HG03280 (cell line): ENCODE data around the gene IL20RB.
A peak's percentile ranks its signal among the peaks of the same experiment; 100 is the strongest.
"Not testable (repeated sequence)": the region's sequence is repeated elsewhere in the genome, so short reads cannot be mapped to it uniquely, and the experiment has no call there.

Experiments used
- ATAC-seq: cut with Tn5 transposase; IDR thresholded peaks from one replicate; pipeline ENCODE4 v1.9.1; 2021; ENCODE audit warnings: mild to moderate bottlenecking, moderate library complexity; ENCODE audit not compliant: unreplicated experiment

Gene IL20RB

DNA sequence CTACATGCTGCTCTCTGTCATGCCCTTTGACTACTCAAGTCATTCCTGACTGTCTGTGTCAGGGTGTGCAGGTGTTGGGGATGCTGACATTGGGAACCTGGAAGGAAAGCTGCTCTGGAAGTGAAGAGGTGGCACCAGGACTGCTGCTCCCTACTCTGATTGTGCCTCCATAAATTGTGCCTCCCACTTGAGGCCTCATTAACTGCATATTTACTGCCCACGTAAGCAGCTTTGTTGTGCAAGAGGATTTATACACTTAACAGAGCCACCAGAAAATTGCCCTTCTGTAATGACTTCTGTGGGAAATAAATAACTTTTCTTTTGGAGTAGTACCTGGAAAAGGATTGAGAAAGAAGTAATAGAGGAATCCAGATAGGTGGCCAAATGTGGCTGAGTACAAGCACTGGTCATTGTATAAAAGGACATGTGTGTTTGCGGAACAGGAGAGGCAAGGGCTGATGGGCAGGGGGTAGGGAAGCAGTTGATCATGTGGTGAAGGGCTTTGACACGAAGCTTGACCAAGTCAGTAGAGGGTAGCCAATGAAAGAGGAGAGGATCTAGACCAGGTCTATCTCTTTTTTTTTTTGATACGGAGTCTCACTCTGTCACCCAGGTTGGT, 24.8 kb downstream of the IL20RB start:
- ATAC-seq = no peak

DNA sequence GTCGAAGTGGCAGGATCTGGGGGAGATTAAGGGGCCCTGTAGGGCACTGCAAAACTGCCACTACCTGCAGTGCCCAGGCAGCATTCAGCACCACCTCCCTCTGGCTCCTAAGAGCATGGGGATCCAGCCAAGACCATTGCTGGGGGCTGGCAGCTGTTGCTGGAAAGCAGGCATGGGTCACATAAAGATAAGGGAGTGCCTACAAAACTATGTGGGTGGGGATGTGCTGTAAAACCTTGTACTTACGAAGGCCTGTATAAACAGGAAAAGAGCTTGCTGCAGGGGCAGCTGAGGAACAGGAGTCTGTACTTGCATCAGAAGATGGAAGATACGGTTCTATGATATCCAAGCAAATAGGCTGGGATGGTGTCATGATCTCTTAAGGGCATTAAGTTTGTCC, 27.1 kb downstream of the IL20RB start:
- no peak for ATAC-seq

DNA sequence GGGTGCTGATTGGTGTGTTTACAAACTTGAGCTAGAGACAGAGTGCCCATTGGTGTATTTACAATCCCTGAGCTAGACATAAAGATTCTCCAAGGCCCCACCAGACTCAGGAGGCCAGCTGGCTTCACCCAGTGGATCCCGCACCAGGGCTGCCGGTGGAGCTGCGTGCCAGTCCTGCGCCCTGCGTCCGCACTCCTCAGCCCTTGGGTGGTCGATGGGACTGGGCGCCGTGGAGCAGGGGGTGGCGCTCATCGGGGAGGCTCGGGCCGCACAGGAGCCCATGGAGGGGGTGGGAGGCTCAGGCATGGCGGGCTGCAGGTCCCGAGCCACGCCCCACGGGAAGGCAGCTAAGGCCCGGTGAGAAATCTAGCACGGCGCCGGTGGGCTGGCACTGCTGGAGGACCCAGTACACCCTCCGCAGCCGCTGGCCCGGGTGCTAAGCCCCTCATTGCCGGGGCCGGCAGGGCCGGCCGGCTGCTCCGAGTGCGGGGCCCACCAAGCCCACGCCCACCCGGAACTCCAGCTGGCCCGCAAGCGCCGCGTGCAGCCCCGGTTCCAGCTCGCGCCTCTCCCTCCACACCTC, 29.7 kb downstream of the IL20RB start:
- ATAC-seq = not testable (repeated sequence)

DNA sequence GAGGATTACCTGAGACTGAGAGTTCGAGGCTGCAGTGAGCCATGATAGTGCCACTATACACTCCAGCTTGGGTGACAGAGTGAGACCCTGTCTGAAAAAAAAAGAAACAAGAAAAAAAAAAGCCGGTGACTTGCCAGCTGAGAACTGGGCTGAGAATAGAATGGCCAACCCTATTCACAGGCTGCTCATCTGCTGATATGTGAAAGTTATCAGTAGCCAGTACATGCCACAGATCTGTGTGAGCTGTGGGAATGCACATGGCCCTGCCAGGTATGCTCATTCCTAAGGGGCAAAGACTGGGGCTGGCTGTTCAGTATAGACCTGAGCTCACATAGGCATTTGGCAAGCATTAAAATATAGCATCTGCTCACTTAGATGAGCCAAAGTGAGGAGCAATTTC, 30.9 kb downstream of the IL20RB start:
- no peak for ATAC-seq

DNA sequence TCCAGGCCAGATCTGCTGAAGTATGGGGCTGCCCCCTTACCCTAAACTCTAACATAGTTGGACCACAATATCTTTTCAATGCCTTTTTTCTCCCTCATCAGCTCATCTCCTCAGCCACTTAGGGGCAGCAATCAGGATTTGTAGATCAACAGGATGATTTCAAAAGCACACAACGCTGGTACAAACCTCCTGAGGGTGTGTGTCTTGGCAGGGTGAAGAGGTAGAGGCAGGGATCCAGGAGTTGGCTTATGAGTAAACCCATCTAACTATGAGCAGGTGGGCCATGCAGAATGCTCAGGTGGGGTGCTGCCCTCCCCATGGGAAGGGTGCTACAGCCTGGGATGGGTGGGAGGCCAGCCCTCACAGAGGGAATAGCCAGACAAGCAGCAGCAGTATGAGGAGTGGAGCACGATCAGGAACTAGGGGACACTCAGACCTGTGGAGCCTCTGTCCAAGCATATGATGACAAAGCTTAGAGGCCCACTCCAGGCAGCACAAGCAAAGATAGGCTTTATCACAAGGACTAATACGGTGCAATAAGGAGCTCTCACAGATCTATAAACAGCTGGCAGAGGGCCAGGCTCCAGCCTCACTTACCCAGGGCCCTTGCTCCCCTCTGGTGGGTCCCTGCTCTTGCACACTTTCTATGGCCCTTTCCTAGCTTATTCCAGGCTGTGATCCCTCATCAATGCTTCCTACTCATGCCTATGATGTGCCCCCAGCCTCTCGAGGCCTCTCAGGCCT, 32.2 kb downstream of the IL20RB start:
- ATAC-seq = no peak

DNA sequence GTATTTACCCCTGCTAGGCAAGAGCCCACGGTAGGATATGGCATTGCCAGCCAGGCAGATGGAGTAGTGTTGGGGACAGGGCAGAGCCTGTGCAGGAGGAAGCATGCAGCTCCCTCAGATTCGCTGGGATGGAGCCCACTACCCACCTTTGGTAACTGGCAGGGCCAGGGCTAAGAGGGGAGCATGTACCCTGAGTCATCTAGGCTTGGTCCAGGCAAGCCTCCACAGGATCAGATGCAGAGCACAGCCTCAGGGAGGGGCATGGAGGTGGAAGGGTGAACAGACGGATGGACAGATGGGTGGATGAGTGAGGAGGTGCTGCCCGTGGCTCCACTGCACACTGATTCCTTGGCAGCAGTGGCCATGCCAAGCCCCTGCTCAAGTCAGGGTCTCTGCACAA, 33.0 kb downstream of the IL20RB start:
- ATAC-seq = no peak

DNA sequence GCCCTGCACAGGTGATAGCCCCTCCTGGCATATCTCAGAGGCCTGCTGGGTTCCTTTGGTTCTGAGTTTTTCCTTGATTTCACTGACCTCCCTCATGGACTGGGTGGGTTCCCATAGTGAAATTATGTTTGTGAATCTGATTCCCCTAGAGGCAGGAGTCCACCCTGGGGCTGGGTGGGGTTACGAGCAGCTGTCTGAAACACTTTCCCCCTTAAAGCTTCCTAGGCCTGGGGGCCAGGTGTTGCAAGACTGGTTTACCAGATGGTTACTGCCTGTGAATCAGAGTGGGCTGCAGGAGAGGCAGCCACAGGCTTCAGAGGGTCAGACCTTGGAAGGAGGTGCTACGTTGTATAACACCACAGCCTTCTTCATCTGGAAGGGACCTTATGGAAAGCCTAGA, 34.3 kb downstream of the IL20RB start:
- no peak for ATAC-seq

DNA sequence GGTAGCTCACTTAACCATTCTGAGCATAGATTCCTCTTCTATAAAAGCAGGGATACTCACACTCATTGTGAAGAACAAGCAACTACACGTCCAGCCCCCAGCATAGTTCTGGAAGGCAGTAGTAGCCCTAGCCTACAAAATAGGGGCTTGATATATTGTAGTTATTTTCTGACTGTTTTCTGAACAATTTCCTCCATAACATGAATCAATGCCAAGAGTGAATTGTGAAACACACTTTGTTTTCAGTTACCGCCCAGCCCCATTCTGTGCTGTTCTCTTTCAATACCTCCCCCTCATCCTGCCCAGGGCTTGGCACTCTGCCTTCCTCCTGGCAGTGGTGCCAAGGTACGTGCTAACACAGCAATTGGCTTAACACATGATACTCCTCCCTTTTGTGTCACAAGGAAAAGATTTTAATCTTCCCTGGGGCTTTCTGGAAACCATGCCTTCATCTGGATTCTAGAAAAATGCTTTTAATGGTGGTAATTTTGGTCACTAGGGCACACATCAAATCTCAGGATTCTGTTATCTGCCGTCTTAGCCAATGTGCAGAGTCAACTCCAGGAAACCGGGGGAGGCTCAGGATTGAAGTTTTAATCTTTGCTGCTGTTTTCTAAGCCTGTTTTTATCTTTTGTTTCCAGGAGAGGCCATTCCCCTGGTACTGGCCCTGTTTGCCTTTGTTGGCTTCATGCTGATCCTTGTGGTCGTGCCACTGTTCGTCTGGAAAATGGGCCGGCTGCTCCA, 37.2 kb downstream of the IL20RB start:
- ATAC-seq = no peak

DNA sequence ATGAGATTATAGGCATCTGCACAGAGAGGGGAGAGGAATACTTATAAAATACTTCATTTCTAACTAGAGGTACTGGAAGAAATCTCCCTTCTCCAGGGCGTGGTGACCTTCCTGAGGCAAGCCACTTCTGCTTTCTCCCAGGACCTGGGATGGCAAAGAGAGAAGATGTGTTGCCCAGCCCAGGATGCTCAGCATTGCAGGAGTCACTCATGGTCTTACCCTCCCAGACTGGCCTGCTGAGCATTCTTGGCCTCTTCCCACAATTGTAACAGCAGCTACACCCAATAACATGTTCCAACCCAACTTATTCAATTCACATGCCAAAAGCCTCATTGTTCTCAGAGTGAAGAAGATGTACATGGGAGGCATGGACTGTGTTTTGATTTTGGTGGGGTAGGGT, 37.9 kb downstream of the IL20RB start:
- ATAC-seq = no peak

DNA sequence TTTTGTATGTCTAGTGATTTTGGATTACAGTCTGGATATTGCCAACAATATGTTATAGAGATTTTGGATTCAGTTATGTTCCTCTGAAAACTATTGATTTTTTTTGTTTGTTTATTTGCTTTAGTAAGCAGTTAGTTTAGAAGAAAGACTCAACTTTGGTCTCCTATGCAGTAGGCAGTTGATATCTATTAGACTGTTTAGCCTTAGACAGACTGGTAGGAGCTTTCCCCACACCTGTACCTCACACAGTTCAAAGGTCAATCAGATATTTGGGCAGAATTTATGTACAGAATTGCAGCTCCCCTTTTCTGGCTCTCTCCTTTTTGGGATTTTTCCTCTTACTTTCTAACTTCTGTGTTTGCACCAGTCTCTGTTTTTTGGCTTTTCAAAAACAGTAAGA, 42.3 kb downstream of the IL20RB start:
- ATAC-seq = no peak

DNA sequence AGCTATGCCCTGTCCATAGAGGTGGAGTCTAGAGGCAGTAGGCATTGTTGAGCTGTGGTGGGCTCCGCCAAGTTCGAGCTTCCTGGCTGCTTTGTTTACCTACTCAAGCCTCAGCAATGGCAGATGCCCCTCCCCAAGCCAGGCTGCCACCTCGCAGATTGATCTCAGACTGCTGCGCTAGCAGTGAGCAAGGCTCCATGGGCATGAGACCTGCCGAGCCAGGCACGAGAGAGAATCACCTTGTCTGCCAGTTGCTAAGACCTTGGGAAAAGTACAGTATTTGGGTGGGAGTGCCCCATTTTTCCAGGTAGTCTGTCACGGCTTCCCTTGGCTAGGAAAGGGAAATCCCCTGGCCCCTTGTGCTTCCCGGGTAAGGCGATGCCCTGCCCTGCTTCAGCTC, 49.6 kb downstream of the IL20RB start:
- ATAC-seq = not testable (repeated sequence)

DNA sequence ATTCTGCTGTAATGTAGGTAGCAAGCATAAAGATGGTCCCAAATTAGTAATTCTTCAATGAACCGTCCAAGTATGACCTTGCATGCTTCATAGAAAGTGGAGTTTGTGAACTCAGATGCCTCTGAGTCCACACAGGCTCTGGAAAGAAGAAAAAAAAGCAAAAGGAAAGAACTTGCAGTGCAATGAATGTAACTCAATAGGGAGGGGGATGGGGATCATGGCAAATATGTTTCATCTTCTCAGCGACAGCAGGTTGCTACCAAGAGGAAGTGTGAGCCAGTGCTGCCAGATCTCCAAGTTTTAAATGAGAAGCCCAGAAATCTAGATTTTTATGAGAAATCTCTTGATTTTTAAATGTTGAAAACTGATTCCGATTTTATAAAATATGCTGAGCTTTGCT, 50.3 kb downstream of the IL20RB start:
- ATAC-seq = no peak

DNA sequence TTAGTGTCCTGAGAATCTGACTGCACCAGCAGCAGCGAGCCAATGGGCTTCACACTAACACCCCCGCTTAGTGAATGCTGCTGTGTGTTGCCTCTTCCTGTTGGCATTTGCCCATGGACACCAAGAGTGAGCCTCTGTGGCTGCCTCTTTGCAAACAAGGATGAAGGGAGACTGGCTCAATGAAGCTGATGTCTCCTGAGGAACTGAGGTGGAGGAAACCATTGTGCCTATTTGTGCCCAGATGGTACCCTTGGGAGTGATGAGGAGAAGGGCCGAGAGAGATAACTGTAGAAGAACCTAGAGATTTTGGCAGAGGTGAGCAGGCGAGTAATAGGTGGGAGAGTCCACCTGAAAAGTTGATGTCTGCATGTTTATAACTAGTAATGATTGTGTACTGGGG, 51.2 kb downstream of the IL20RB start:
- no peak for ATAC-seq

DNA sequence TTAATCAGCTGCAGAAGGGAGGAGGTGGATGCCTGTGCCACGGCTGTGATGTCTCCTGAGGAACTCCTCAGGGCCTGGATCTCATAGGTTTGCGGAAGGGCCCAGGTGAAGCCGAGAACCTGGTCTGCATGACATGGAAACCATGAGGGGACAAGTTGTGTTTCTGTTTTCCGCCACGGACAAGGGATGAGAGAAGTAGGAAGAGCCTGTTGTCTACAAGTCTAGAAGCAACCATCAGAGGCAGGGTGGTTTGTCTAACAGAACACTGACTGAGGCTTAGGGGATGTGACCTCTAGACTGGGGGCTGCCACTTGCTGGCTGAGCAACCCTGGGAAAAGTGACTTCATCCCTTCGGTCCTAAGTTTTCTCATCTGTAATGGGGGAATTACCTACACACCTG, 52.4 kb downstream of the IL20RB start:
- no peak for ATAC-seq

DNA sequence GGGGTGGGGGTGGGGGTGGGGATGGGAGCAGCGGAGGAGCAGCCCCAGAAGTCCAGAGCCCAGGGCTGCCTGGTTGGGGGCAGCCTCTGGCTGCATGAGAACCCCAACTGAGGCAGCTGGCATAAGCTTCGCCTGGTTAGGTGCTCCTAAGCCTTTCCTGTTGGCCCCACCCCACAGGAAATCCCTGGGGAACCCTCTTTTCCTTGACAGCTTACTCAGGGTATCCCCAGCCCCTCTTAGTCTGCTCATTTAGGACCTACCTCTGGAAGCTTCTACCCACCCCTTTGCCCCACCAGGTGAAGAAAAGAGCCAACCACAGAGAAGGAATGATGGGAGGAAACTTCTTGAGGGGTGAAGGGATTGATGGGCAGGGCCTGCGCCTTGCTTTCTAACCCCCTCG, 53.4 kb downstream of the IL20RB start:
- ATAC-seq = no peak

DNA sequence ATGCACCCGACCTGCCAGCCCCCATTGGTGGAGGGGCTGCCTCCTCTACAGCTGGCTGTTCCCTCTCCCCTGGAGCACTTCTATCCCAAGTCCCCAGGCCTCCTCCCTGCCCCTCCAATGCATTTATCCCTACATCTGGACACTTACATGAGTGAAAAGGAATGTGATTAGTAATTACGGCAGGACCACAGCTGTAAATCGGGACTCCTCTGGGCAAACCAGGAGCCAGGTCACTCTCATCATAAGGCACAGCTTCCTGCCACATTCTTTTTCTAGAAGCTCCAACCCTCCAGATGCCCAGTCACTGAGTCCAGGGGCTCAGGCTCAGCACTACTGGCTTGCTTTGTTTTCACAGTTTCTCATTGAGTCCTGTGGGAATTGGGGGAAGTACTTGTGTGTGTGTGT, 54.3 kb downstream of the IL20RB start:
- ATAC-seq = no peak

DNA sequence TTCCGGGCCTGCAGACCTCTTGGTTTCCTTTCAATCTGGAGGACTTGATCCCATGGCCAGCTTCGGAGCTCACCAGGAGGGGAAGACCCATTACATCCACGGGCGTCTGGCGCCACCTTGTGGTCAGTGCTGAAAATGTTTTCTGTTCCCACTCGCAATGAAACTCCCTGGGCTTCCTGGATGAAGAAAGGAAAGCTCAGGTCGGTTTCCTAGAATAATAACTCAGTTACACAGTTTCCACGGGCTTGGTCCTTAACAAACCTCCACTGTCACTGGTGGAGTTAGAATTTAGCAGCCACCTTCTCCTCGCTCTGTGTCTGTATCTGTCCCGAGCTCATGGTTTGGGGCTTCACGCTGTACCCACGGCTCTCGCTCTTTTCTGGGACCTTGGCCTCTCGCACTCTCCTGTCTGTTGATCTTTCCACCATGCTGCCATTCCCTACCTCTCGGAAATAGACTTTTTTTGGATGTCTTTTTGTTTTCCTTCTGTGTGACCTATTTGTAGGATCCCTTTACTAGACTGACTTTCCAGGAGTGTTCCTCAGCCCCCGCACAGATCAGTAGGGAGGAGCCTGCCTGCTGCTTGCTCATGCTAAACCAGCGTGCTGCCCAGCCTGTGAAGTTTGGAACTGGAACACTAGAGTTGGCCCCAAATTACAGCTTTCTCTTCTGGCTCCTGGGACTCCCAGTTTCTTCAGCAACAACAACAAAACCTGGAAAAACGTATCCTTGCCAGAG, 56.3 kb downstream of the IL20RB start:
- peak; percentile 84 for ATAC-seq

DNA sequence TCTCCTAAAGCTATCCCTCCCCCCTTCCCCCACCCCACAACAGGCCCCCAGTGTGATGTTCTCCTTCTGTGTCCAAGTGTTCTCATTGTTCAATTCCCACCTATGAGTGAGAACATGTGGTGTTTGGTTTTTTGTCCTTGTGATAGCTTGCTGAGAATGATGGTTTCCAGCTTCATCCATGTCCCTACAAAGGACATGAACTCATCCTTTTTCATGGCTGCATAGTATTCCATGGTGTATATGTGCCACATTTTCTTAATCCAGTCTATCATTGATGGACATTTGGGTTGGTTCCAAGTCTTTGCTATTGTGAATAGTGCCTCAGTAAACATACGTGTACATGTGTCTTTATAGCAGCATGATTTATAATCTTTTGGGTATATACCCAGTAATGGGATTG, 59.5 kb downstream of the IL20RB start:
- not testable (repeated sequence) for ATAC-seq

DNA sequence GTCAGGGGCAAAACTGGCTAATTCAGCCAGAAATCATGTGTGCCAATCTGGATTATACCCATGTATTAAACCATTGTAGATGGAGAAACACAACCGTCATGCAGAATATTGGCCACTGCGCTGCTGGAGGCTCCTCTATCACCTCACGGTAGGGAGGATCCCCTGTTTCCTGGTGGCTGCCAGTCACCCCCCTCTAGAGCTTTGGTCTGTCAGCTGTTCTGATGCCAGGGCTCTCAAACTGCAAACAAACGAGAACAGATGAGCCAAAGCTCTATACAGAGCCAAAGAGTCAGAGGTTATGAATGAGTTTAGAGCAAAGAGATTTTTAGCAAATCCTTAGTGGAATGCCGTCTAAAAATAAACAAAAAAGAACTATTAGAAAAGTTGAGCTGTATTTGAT, 62.5 kb downstream of the IL20RB start:
- no peak for ATAC-seq

DNA sequence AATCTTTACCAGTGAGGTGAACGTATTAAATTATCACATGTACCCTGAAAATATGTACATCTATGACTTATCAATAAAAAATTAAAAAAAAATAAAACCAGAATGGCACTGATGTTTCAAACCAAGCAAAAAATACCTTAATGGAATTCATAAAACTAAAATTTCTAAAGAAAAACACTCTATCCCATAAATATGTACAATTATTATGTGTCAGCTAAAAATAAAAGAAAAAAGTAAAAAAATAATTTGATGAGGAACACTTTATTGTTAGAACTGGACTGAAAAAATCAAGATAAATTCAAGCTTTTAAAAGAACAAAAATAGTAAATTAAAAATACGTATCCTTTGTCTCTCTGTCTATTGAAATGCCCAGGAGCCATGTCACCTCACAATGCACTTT, 63.1 kb downstream of the IL20RB start:
- ATAC-seq = no peak

DNA sequence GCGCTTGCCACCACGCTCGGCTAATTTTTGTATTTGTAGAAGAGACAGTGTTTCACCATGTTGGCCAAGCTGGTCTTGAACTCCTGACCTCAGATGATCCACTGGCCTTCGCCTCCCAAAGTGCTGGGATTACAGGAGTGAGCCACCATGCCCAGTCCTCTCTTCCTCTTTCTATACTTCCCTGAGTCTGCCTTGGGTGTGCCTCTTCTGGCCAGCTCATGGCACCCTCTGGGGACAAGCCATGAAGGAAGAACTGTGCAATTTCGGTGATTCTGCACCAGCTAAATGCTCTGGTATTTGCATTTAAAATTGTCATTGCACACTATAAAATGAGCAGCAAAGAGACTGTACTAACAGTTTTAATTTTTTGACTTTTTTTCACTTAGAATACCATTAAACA, 66.6 kb downstream of the IL20RB start:
- ATAC-seq = no peak
